GM12891 (cell line): ENCODE results near the gene USP15.

Source experiments
- DNase-seq: peaks from one replicate; pipeline ENCODE4 v3.0.0; 2011; ENCODE audit warnings: low spot score; ENCODE audit not compliant: insufficient read length
- FAIRE-seq: peaks from 2 replicates; lab custom pipeline; 2011; peaks lifted over from hg19 to GRCh38; lab: Jason Lieb, UNC
- PAX5 ChIP-seq: IDR thresholded peaks from 2 replicates; pipeline ENCODE4 v1.6.1; 2011; ENCODE audit warnings: low read length, moderate library complexity, mild to moderate bottlenecking; ENCODE audit not compliant: insufficient read depth, severe bottlenecking
- POLR2A ChIP-seq: IDR thresholded peaks from 2 replicates; pipeline ENCODE4 v1.6.1; 2011; ENCODE audit warnings: low read depth, low read length, control low read depth
- POLR2AphosphoS5 ChIP-seq: IDR thresholded peaks from 2 replicates; pipeline ENCODE4 v1.6.1; 2011; ENCODE audit warnings: low read depth, low read length, control low read depth
- POU2F2 ChIP-seq: IDR thresholded peaks from 2 replicates; pipeline ENCODE4 v1.6.1; 2011; ENCODE audit warnings: low read depth, mild to moderate bottlenecking, control low read depth, low read length, moderate library complexity
- SPI1 ChIP-seq: IDR thresholded peaks from 2 replicates; pipeline ENCODE4 v1.6.1; 2011; ENCODE audit warnings: low read depth, low read length, control low read depth
- TAF1 ChIP-seq: IDR thresholded peaks from 2 replicates; pipeline ENCODE4 v1.6.1; 2011; ENCODE audit warnings: low read depth, low read length, control low read depth

Gene USP15

GRCh38 chr12:62306569-62307530 lies 46.6 kb downstream of the USP15 start:
- no peak for TF ChIP-seq TAF1
- TF ChIP-seq POLR2A, result no peak
- TF ChIP-seq PAX5, result no peak
- no peak for TF ChIP-seq POU2F2
- TF ChIP-seq POLR2AphosphoS5, result no peak
- TF ChIP-seq SPI1, result no peak
- FAIRE-seq (no peak), DNase-seq (no peak)

GRCh38 chr12:62308201-62308600 lies 48.0 kb downstream of the USP15 start:
- DNase-seq, result no peak
- TF ChIP-seq TAF1, result no peak
- no peak for TF ChIP-seq POLR2AphosphoS5
- no peak for TF ChIP-seq POLR2A
- no peak for TF ChIP-seq POU2F2
- no peak for TF ChIP-seq PAX5
- TF ChIP-seq SPI1, result no peak
- FAIRE-seq, result peak; percentile 66

- DNase-seq, result no peak
- no peak for FAIRE-seq
- no peak for TF ChIP-seq TAF1
- no peak for TF ChIP-seq SPI1
- no peak for TF ChIP-seq POLR2A
- TF ChIP-seq POLR2AphosphoS5, result no peak
- no peak for TF ChIP-seq PAX5
- no peak for TF ChIP-seq POU2F2
These were observed 53.6 kb downstream of the USP15 start for GRCh38 chr12:62313727-62314380.

GRCh38 chr12:62317017-62317416 lies 56.8 kb downstream of the USP15 start:
- FAIRE-seq, result no peak
- no peak for TF ChIP-seq TAF1
- no peak for TF ChIP-seq POLR2A
- TF ChIP-seq PAX5, result no peak
- no peak for TF ChIP-seq POU2F2
- TF ChIP-seq SPI1, result no peak
- TF ChIP-seq POLR2AphosphoS5, result no peak
- DNase-seq, result no peak

- TF ChIP-seq PAX5, result no peak
- no peak for TF ChIP-seq POU2F2
- no peak for TF ChIP-seq POLR2A
- TF ChIP-seq TAF1, result no peak
- TF ChIP-seq POLR2AphosphoS5, result no peak
- no peak for TF ChIP-seq SPI1
- no peak for DNase-seq
- FAIRE-seq, result no peak
These were observed 58.9 kb downstream of the USP15 start for GRCh38 chr12:62319058-62319457.

GRCh38 chr12:62320054-62320453 lies 59.9 kb downstream of the USP15 start:
- DNase-seq (no peak), FAIRE-seq (peak; percentile 55)
- TF ChIP-seq POLR2A, result no peak
- TF ChIP-seq SPI1, result no peak
- no peak for TF ChIP-seq POU2F2

GRCh38 chr12:62323386-62323785 lies 63.2 kb downstream of the USP15 start:
- FAIRE-seq (no peak), DNase-seq (no peak)
- no peak for TF ChIP-seq POLR2A
- no peak for TF ChIP-seq SPI1
- TF ChIP-seq POLR2AphosphoS5, result no peak
- TF ChIP-seq TAF1, result no peak
- no peak for TF ChIP-seq PAX5
- TF ChIP-seq POU2F2, result no peak

- TF ChIP-seq POLR2A, result no peak
- TF ChIP-seq PAX5, result no peak
- TF ChIP-seq POLR2AphosphoS5, result no peak
- no peak for FAIRE-seq
- no peak for DNase-seq
These were observed 68.2 kb downstream of the USP15 start for GRCh38 chr12:62328296-62328921.

- TF ChIP-seq POU2F2, result no peak
- no peak for TF ChIP-seq PAX5
- no peak for TF ChIP-seq POLR2A
- no peak for TF ChIP-seq TAF1
- TF ChIP-seq SPI1, result no peak
- DNase-seq (no peak), FAIRE-seq (no peak)
These were observed 71.1 kb downstream of the USP15 start for GRCh38 chr12:62331306-62331705.
